Activated T-helper 17 cell treated with anti-CD3 and anti-CD28 coated beads, Interleukin-2, amount 50 U/mL, for 72 hours (primary cell): ENCODE results near the gene DOK5. TPM values are rescaled to one million over a fixed set of nuclear protein-coding genes. Genes with fewer than 3 reads are reported as not detected.

ENCODE experiments used
- ATAC-seq: fragments of 150-1000 bp; cut with Tn5 transposase; replicated peaks from 2 replicates; pipeline ENCODE4 v1.10.0; 2021; ENCODE audit warnings: mild to moderate bottlenecking, moderate library complexity
- H3K27ac Mint-ChIP-seq: one replicate; pipeline ENCODE4 v1.8.0; 2022; ENCODE audit warnings: mixed read lengths
- H3K27me3 Mint-ChIP-seq: one replicate; pipeline ENCODE4 v1.8.0; 2022; ENCODE audit warnings: mixed read lengths
- H3K36me3 Mint-ChIP-seq: one replicate; pipeline ENCODE4 v1.8.0; 2022; ENCODE audit warnings: low read depth, mild to moderate bottlenecking, mixed read lengths
- H3K4me1 Mint-ChIP-seq: one replicate; pipeline ENCODE4 v1.8.0; 2022; ENCODE audit warnings: mixed read lengths
- H3K4me3 Mint-ChIP-seq: one replicate; pipeline ENCODE4 v1.8.0; 2022; ENCODE audit warnings: mild to moderate bottlenecking, mixed read lengths
- H3K9me3 Mint-ChIP-seq: one replicate; pipeline ENCODE4 v1.8.0; 2022; ENCODE audit warnings: mixed read lengths
- total RNA-seq, 2 donors: library from RNA; stranded (reverse); gene quantifications; one replicate each; pipeline ENCODE4 v1.2.3, GENCODE V29; 2022

The DOK5 gene
- total RNA-seq, 2 donors from 2014 or later = 0.32 TPM

DNA sequence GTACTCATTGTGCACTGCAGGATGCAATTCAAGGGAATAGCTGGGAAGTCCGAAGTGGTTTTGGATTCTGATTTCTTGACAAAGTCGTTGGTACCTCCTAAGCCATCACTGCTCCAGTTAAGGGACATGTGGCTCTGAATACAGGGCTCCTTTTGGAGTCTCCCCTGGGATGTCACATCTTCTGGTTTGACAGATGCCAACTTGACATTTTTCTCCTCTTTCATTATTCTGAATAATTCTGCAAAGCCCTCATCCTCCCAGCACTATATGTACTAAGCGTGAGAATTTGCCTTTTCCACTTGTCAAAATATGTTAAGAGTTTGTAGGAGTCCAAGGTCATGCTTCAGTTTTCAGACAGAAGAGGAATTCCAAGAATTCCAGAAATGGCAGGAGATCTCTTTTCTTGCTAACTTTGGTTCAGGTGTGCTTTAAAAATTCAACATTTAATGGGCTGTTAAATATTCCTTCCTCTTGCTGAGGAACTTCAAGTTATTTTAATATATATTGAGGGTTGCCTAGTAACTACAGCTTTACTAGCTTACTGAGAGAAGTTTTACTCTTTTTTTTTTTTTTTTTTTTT lies 38.7 kb downstream of the DOK5 start:
- ATAC-seq = no peak
- Mint-ChIP-seq H3K27ac (no peak overlapping the region), H3K36me3 (no peaks in the 10 kb centered on the region), H3K27me3 (peaks cover 3% of the 10 kb centered on the region), H3K4me1 (no peaks in the 10 kb centered on the region), H3K9me3 (no peaks in the 10 kb centered on the region), H3K4me3 (no peak overlapping the region)

GRCh38 chr20:54515793-54516628 lies 40.6 kb downstream of the DOK5 start:
- Mint-ChIP-seq H3K27me3 (peaks cover 6% of the 10 kb centered on the region), H3K4me1 (no peaks in the 10 kb centered on the region), H3K27ac (no peak overlapping the region), H3K36me3 (no peaks in the 10 kb centered on the region), H3K9me3 (no peaks in the 10 kb centered on the region), H3K4me3 (no peak overlapping the region)
- ATAC-seq = no peak

GRCh38 chr20:54517241-54517975 lies 42.0 kb downstream of the DOK5 start:
- ATAC-seq = no peak
- Mint-ChIP-seq H3K4me3 (no peak overlapping the region), H3K27me3 (peaks cover 6% of the 10 kb centered on the region), H3K9me3 (no peaks in the 10 kb centered on the region), H3K27ac (no peak overlapping the region), H3K36me3 (no peaks in the 10 kb centered on the region), H3K4me1 (no peaks in the 10 kb centered on the region)

GRCh38 chr20:54524849-54525248 lies 49.5 kb downstream of the DOK5 start:
- Mint-ChIP-seq H3K27me3 (peaks cover 6% of the 10 kb centered on the region), H3K4me3 (no peak overlapping the region), H3K27ac (no peak overlapping the region)

DNA sequence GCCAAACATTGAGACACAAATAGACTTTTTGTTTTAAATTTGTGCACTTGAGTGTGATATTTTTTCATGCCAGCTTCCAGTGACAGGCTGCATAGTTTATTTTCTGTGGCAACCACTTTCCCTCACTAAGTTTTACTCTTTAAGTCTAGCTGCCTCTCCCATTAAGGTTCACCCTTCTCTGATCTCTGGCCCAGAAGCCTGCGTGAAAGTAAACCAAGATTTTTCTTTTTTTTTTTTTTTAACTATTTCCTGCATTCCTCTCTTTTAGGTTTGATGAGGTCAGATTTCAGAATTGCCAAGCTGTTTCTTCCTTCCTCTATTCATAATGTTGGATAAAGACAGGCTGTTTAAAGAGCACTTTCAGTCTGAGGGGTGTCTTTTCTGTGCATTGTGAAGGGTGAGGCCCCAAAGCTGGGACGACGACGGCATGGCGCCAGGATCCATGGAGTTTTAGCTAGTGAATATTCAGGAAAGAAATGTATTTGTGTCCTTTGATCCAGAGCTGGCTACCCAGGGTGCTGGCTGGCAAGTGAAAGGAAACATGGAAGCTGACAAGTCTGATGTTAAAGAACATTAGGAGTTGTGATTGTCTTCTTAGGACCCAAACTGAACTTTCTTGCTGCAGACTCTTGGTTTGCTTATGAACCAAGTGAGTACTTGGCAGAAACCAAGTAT lies 50.7 kb downstream of the DOK5 start:
- peaks cover 4% of the 10 kb centered on the region for H3K27me3 Mint-ChIP-seq

More at GRCh38 chr20:54524849-54525248, 49.5 kb downstream of the DOK5 start:
- no peaks in the 10 kb centered on the region for H3K9me3 Mint-ChIP-seq
- no peaks in the 10 kb centered on the region for H3K36me3 Mint-ChIP-seq
- no peaks in the 10 kb centered on the region for H3K4me1 Mint-ChIP-seq
- ATAC-seq = no peak

GRCh38 chr20:54526801-54527200 lies 51.4 kb downstream of the DOK5 start:
- Mint-ChIP-seq H3K36me3 (no peaks in the 10 kb centered on the region), H3K4me3 (no peak overlapping the region), H3K9me3 (peaks cover 3% of the 10 kb centered on the region), H3K4me1 (no peaks in the 10 kb centered on the region), H3K27ac (no peak overlapping the region), H3K27me3 (peaks cover 4% of the 10 kb centered on the region)
- ATAC-seq = no peak

More for the DNA sequence above, 50.7 kb downstream of the DOK5 start:
- Mint-ChIP-seq H3K27ac (no peak overlapping the region), H3K9me3 (peaks cover 3% of the 10 kb centered on the region), H3K36me3 (no peaks in the 10 kb centered on the region), H3K4me3 (no peak overlapping the region), H3K4me1 (no peaks in the 10 kb centered on the region)
- no peak for ATAC-seq

GRCh38 chr20:54532573-54532972 lies 57.2 kb downstream of the DOK5 start:
- ATAC-seq = no peak
- Mint-ChIP-seq H3K4me3 (no peak overlapping the region), H3K36me3 (no peaks in the 10 kb centered on the region), H3K4me1 (no peaks in the 10 kb centered on the region), H3K27ac (no peak overlapping the region), H3K27me3 (peaks cover 7% of the 10 kb centered on the region), H3K9me3 (peaks cover 8% of the 10 kb centered on the region)

DNA sequence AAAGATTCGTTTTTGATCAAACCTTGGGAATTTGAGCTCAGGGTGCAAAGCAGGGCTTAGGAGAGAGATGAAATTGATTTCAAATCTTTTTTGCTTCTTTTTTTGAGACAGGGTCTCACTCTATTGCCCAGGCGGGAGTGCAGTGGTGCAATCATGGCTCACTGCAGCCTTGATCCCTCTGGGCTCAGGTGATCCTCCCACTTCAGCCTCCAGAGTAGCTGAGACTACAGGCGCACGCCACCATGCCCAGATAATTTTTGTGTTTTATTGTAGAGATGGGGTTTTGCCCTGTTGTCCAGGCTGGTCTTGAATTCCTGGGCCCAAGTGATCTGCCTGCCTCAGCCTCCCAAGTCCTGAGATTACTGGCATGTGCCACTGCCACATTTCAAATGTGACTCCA lies 58.7 kb downstream of the DOK5 start:
- Mint-ChIP-seq H3K4me3 (no peak overlapping the region), H3K27ac (no peak overlapping the region), H3K9me3 (peaks cover 12% of the 10 kb centered on the region)

GRCh38 chr20:54535033-54535432 lies 59.6 kb downstream of the DOK5 start:
- Mint-ChIP-seq H3K27me3 (peaks cover 7% of the 10 kb centered on the region), H3K4me1 (no peaks in the 10 kb centered on the region), H3K27ac (no peak overlapping the region), H3K4me3 (no peak overlapping the region), H3K36me3 (no peaks in the 10 kb centered on the region), H3K9me3 (peaks cover 12% of the 10 kb centered on the region)
- ATAC-seq = no peak

More for the DNA sequence above, 58.7 kb downstream of the DOK5 start:
- Mint-ChIP-seq H3K36me3 (no peaks in the 10 kb centered on the region), H3K4me1 (no peaks in the 10 kb centered on the region), H3K27me3 (peaks cover 7% of the 10 kb centered on the region)
- no peak for ATAC-seq

DNA sequence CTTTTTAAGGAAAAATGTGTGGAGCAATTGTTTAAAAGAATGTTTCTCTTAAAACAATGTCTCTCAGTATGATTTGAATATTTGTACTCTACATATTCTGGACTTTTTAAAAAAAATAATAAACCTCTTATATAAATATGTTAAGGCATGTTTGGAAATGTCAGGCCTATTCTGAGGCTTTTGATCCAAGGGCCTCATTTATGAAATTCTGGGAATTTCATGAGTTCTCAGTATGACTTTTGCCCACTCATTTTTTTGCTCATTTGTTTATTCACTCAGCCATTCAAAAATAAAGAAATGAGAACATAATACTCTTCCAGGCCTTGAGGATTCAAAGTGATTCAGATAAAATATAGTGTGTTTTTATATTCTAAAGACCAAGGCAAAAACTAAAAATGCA lies 60.4 kb downstream of the DOK5 start:
- H3K4me1 Mint-ChIP-seq = no peaks in the 10 kb centered on the region
- H3K27ac Mint-ChIP-seq = no peak overlapping the region
- peaks cover 7% of the 10 kb centered on the region for H3K27me3 Mint-ChIP-seq
- H3K4me3 Mint-ChIP-seq = no peak overlapping the region
- no peaks in the 10 kb centered on the region for H3K36me3 Mint-ChIP-seq
- H3K9me3 Mint-ChIP-seq = peaks cover 9% of the 10 kb centered on the region
- ATAC-seq = no peak

GRCh38 chr20:54539521-54540046 lies 64.2 kb downstream of the DOK5 start:
- Mint-ChIP-seq H3K4me3 (no peak overlapping the region), H3K27me3 (peaks cover 11% of the 10 kb centered on the region), H3K27ac (no peak overlapping the region), H3K36me3 (no peaks in the 10 kb centered on the region), H3K4me1 (no peaks in the 10 kb centered on the region), H3K9me3 (peaks cover 13% of the 10 kb centered on the region)
- ATAC-seq = no peak

- Mint-ChIP-seq H3K27me3 (peaks cover 7% of the 10 kb centered on the region), H3K4me1 (no peaks in the 10 kb centered on the region), H3K36me3 (no peaks in the 10 kb centered on the region), H3K27ac (no peak overlapping the region), H3K9me3 (peaks cover 5% of the 10 kb centered on the region), H3K4me3 (no peak overlapping the region)
- ATAC-seq = no peak
Observed at GRCh38 chr20:54543369-54543768, 68.0 kb downstream of the DOK5 start.

- Mint-ChIP-seq H3K36me3 (no peaks in the 10 kb centered on the region), H3K27ac (no peak overlapping the region), H3K9me3 (peaks cover 4% of the 10 kb centered on the region), H3K4me3 (no peak overlapping the region), H3K4me1 (no peaks in the 10 kb centered on the region), H3K27me3 (peaks cover 7% of the 10 kb centered on the region)
- ATAC-seq = no peak
Observed at GRCh38 chr20:54545676-54546358, 70.4 kb downstream of the DOK5 start.

DNA sequence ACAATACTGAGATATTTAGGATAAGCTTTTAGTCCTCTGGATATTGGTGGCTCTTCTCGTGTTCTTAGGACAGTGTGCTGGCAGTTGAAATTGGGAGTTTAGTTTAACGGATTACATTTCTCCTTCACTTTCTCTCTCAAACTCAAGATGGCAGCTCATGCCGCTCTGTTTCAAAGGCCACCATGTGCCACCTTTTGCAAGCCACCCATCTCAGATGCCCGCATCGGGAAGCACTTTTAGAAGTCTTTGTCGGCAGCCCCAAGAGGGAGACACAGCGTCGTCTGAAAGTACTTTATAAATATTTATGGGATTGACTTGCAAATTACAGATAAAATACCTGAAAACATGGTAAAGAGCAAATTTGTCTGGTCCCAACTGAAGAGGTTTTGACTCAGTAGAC lies 73.5 kb downstream of the DOK5 start:
- H3K36me3 Mint-ChIP-seq = no peaks in the 10 kb centered on the region
- no peaks in the 10 kb centered on the region for H3K4me1 Mint-ChIP-seq
- H3K27me3 Mint-ChIP-seq = peaks cover under 1% of the 10 kb centered on the region
- no peaks in the 10 kb centered on the region for H3K9me3 Mint-ChIP-seq
- H3K27ac Mint-ChIP-seq = no peak overlapping the region
- H3K4me3 Mint-ChIP-seq = no peak overlapping the region
- ATAC-seq = no peak
